T47D (cell line): ENCODE measurements around the gene ACKR4.
"Not testable (repeated sequence)": the region's sequence is repeated elsewhere in the genome, so short reads cannot be mapped to it uniquely, and the experiment has no call there.

ENCODE experiments used
- DNase-seq, 2 experiments: peaks; one replicate each; pipeline versions ENCODE4 v3.0.0 to v3.0.0-alpha.2; 2011 to 2012; ENCODE audit warnings: low read depth in 1 of 2, low spot score in 1 of 2
- JUND ChIP-seq: IDR thresholded peaks from 2 replicates; pipeline ENCODE4 v1.6.1; 2012; ENCODE audit warnings: low read depth
- in situ Hi-C: cut with HindIII; loops from 2 replicates; pipeline ENCODE4 v1.10.0; 2016; ENCODE audit warnings: low sequenced_read_pairs, low pct_unique_long_range_greater_than_20kb

ACKR4 gene

GRCh38 chr3:132596816-132597433, at the start of gene ACKR4:
TSS of gene ACKR4 (plus strand) at chr3:132597270. CDS start at chr3:132600398, 3,128 bp downstream.
- TF ChIP-seq JUND, result no peak
- in situ Hi-C loops, result no loop called here
- DNase-seq, result no peak

- in situ Hi-C loops, result no loop called here
- no peak for TF ChIP-seq JUND
- no peak for DNase-seq
Measured at GRCh38 chr3:132549169-132549568, 47.9 kb upstream of the ACKR4 start.

GRCh38 chr3:132549890-132550578, 47.0 kb upstream of the ACKR4 start:
- TF ChIP-seq JUND, result no peak
- in situ Hi-C loops, result no loop called here

GRCh38 chr3:132550579-132551305, 46.3 kb upstream of the ACKR4 start:
- no peak for DNase-seq
- in situ Hi-C loops, result no loop called here
- TF ChIP-seq JUND, result no peak

More at GRCh38 chr3:132549890-132550578, 47.0 kb upstream of the ACKR4 start:
- DNase-seq, result no peak

DNA sequence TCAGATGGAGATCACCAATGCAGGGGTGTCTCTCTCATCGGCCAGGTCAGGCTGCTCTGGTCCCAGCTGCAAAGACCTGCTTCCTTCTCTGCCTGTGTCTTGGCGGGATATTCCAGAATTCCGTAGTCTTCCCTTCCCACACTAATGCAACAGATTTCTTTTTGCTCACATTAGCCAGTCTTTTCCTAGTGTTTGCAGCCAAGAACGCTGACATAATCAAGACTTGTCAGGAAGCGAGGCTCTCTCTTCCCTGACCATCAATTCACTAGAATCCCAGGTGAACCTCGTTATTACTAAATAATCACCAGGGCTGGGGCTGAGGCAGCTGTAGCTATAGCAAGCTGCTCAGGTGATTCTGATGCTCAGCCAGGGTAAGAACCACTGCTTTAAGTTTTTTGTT, 43.2 kb upstream of the ACKR4 start:
- no peak for TF ChIP-seq JUND
- DNase-seq, result no peak
- in situ Hi-C loops, result no loop called here

- peak in 1 of 2 experiments; percentile 28 for DNase-seq
- TF ChIP-seq JUND, result no peak
- in situ Hi-C loops, result no loop called here
Measured at GRCh38 chr3:132554437-132554836, 42.6 kb upstream of the ACKR4 start.

GRCh38 chr3:132555306-132556035, 41.6 kb upstream of the ACKR4 start:
- no peak for TF ChIP-seq JUND
- DNase-seq, result no peak
- in situ Hi-C loops, result no loop called here

- DNase-seq, in situ Hi-C loops: not testable (repeated sequence)
Measured at GRCh38 chr3:132556036-132556386, 41.1 kb upstream of the ACKR4 start.

DNA sequence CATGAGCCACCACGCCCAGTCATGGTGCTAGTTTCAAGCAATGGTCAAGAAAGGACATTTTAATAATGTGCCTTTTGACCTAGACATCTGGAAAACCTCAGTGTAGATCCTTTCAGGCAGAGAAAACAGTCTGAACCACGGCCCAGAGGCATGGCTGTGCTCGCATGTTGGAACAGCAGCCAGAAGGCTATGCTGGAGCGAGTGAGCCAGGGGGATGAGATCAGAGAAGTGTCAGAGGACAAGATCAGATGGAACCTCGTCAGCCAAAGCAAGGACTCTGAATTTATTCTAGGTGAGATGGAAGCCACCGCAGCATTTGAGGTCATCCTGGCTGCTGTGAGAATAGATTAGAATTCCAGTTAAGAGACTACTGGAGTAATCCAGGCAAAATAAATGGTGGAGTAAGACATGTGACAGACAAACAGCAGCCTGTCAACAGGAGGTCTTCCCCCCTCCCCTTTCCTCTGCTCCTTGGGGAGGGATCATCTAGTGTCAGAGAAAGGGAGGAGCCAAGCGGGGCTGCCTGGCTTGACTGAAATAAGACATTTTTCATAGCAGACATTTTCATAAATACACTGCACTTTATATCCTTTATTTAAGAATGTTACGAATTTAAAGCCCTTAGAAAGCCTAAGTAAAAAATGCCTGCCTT, 40.4 kb upstream of the ACKR4 start:
- in situ Hi-C loops, result no loop called here
- DNase-seq, result no peak
- no peak for TF ChIP-seq JUND

DNA sequence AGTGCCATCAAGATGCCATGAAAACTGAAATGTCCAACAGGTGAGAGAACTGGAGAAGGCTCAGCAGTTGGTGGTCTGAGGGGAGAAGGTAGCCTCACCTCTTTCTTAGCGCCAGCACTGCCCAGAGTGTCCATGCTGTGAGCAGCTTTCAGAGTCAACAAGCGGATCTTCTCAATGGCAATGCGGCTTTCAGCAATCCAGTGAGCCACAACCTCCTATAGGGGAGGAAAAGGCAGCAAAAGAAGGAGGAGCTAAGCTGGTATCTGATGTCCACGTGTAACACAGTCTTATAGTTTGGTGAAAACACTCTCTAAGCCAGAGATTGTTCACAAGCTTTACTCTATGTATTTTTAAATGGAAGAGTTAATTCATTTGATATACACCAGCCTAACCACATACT, 36.1 kb upstream of the ACKR4 start:
- in situ Hi-C loops, result no loop called here
- DNase-seq, result no peak
- no peak for TF ChIP-seq JUND

GRCh38 chr3:132563420-132564069, 33.5 kb upstream of the ACKR4 start:
- DNase-seq, result no peak
- no peak for TF ChIP-seq JUND
- in situ Hi-C loops, result no loop called here

- DNase-seq, result no peak
- in situ Hi-C loops, result no loop called here
Measured at GRCh38 chr3:132564070-132564465, 33.0 kb upstream of the ACKR4 start.

More at GRCh38 chr3:132564070-132564465, 33.0 kb upstream of the ACKR4 start:
- TF ChIP-seq JUND, result no peak
